Umbilical cord (tissue), 2 donors: ENCODE results near the gene LIMS2. TPM values are rescaled to one million over a fixed set of nuclear protein-coding genes. Genes with fewer than 3 reads are reported as not detected.
A peak's percentile ranks its signal among the peaks of the same experiment; 100 is the strongest.

Experiments used
- DNase-seq: peaks from one replicate; pipeline ENCODE4 v3.0.0-alpha.2; 2015; ENCODE audit warnings: low spot score
- total RNA-seq: library from RNA; depleted of rRNA; stranded (reverse); fragments of >200 nt; gene quantifications from one replicate; pipeline ENCODE4 v1.2.3, GENCODE V29; 2014; ENCODE audit warnings: low replicate concordance; ENCODE audit not compliant: insufficient read depth

Gene LIMS2
- total RNA-seq, 1 donor from 2014 or later = 30.6 TPM

GRCh38 chr2:127676906-127677305 lies 1.6 kb upstream of the LIMS2 start:
- no peak for DNase-seq

- DNase-seq = peak; percentile 34
These were observed 805 bp downstream of the LIMS2 start for GRCh38 chr2:127674241-127675209.

- DNase-seq = no peak
These were observed 1.9 kb downstream of the LIMS2 start for GRCh38 chr2:127673291-127674069.

GRCh38 chr2:127672341-127673224 lies 2.7 kb downstream of the LIMS2 start:
- no peak for DNase-seq

GRCh38 chr2:127671557-127672302 lies 3.6 kb downstream of the LIMS2 start:
- DNase-seq = no peak

- DNase-seq = no peak
These were observed 4.4 kb downstream of the LIMS2 start for GRCh38 chr2:127670957-127671290.

- DNase-seq = no peak
These were observed 5.0 kb downstream of the LIMS2 start for GRCh38 chr2:127670055-127670956.

GRCh38 chr2:127669056-127669455 lies 6.3 kb downstream of the LIMS2 start:
- DNase-seq = no peak

GRCh38 chr2:127665267-127665893 lies 9.9 kb downstream of the LIMS2 start:
- DNase-seq = no peak

- no peak for DNase-seq
These were observed 10.5 kb downstream of the LIMS2 start for GRCh38 chr2:127664895-127665225.

- DNase-seq = no peak
These were observed 11.1 kb downstream of the LIMS2 start for GRCh38 chr2:127664065-127664894.

- DNase-seq = no peak
These were observed 11.7 kb downstream of the LIMS2 start for GRCh38 chr2:127663566-127664064.

GRCh38 chr2:127662937-127663565 lies 12.3 kb downstream of the LIMS2 start:
- no peak for DNase-seq

GRCh38 chr2:127661949-127662510 lies 13.3 kb downstream of the LIMS2 start:
- DNase-seq = no peak

- no peak for DNase-seq
These were observed 14.2 kb downstream of the LIMS2 start for GRCh38 chr2:127661072-127661649.

- no peak for DNase-seq
These were observed 15.1 kb downstream of the LIMS2 start for GRCh38 chr2:127660291-127660578.
